Measurements from ENCODE around the gene ADCK2.

DNA sequence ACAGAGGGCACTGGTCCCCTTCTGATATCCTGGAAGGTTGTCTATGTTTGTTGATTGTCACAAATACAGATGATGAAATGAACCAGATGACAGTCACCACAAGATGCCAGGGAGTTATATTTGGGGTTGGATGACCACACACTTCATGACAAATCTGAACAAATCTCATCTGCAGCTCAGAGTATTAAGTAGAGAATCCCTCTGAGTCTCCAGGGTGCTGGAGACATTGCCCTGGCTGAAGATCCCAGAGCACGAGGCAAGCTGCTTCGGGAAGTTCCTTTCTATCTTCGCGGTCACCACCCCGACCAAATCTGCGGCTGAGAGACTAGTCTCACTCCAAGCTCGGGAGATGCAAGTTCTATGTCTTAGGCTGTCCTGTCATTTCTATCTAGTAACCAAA, 41.1 kb upstream of the ADCK2 start:
- TF ChIP-seq, protein P1, sequence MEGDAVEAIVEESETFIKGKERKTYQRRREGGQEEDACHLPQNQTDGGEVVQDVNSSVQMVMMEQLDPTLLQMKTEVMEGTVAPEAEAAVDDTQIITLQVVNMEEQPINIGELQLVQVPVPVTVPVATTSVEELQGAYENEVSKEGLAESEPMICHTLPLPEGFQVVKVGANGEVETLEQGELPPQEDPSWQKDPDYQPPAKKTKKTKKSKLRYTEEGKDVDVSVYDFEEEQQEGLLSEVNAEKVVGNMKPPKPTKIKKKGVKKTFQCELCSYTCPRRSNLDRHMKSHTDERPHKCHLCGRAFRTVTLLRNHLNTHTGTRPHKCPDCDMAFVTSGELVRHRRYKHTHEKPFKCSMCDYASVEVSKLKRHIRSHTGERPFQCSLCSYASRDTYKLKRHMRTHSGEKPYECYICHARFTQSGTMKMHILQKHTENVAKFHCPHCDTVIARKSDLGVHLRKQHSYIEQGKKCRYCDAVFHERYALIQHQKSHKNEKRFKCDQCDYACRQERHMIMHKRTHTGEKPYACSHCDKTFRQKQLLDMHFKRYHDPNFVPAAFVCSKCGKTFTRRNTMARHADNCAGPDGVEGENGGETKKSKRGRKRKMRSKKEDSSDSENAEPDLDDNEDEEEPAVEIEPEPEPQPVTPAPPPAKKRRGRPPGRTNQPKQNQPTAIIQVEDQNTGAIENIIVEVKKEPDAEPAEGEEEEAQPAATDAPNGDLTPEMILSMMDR (IDR thresholded peaks at IDR 0.05), result no peak
- no peak for TF ChIP-seq POLR2A (IDR thresholded peaks at IDR 0.05)

Measured in transverse colon (tissue), 3 donors.